ENCODE results near the gene DENND1A.

Gene DENND1A

DNA sequence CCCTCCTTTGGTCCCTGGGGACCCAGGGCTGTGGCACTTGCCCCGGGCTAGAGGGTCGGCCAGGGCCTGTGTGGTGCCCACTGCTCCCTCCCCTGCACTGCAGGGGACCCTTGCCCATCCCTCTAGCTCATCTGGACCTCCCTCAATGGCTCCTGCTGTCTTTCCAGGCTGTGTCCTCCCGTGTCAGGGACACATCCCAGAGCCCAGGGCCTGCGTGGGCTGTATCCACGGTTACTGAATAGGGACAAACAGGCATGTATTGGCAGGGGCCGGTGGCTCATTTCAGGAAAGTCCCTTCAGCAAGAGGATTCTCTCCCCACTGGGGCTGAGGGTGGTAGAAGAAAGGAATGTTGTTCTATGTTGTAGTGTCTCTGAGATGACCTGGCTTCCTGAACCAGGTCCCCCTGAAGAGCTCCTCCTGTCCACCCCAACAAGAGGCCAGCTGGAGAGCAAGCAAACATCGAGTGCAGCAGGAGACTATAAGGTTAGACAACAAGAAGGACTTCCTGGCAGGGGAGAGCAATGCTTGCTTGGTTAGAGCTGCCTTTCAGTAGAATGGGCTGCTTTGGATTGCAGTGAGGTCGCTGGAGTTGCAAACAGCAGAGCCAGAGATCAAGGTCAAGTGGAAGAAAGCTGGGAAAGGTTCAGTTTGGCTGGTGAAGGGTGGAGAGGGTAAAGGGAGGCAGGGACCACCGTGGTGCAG, 575.0 kb downstream of the DENND1A start:
- WGBS, 2 donors (ENCODE audit: extremely low coverage in 2 of 2, insufficient read length in 2 of 2, insufficient replicate concordance in 1 of 2): no CpG with 5 or more reads among the region's 9 CpGs
- no peak for DNase-seq (ENCODE audit: low spot score)
- Histone ChIP-seq H2BK15ac (ENCODE audit: low read length) (peak overlapping the region; percentile 39), H3K18ac (ENCODE audit: low read length) (peak overlapping the region; percentile 32), H4K8ac (ENCODE audit: low read depth, low read length) (no peak overlapping the region), H4K91ac (ENCODE audit: low read depth, low read length, poor library complexity) (no peak overlapping the region), H3K4me2 (ENCODE audit: insufficient read depth, low read length, poor library complexity, severe bottlenecking) (no peak overlapping the region), H3K9me3 (replicated peaks in 1 of 2; ENCODE audit: control insufficient read depth in 2 of 2, insufficient read depth in 1 of 2, low read depth in 1 of 2, low read length in 2 of 2) (no peaks in the 10 kb centered on the region), H2BK12ac (ENCODE audit: low read length) (no peak overlapping the region), H2AK5ac (ENCODE audit: low read depth, low read length) (peak overlapping the region; percentile 56), H3K4me1 (ENCODE audit: control insufficient read depth in 2 of 2, insufficient read depth in 1 of 2, low read depth in 1 of 2, low read length in 2 of 2) (peaks cover 29% of the 10 kb centered on the region in 2 donors), H2BK5ac (ENCODE audit: low read length) (no peak overlapping the region), H3K14ac (ENCODE audit: low read length) (no peak overlapping the region), H3K4ac (ENCODE audit: low read length) (no peak overlapping the region), H3K27ac (replicated peaks; ENCODE audit: low read length) (no peak overlapping the region), H3K4me3 (ENCODE audit: low read length in 2 of 2) (no peak overlapping the region), H3K36me3 (replicated peaks in 1 of 2; ENCODE audit: control insufficient read depth in 2 of 2, insufficient read depth in 2 of 2, low read length in 2 of 2) (peaks cover 0 to 2% of the 10 kb centered on the region in 2 donors), H3K79me1 (ENCODE audit: low read depth, low read length) (peaks cover 3% of the 10 kb centered on the region), H2AFZ (ENCODE audit: low read length) (no peak overlapping the region), H3K27me3 (ENCODE audit: control insufficient read depth in 3 of 3, insufficient read depth in 3 of 3, low read depth in 1 of 3, low read length in 3 of 3) (peaks cover 0 to 3% (median 0%) of the 10 kb centered on the region in 3 experiments), H3K9ac (ENCODE audit: low read depth, low read length, poor library complexity) (no peak overlapping the region), H2BK120ac (ENCODE audit: low read depth, low read length) (peak overlapping the region; percentile 35), H3K23ac (ENCODE audit: low read depth, low read length, poor library complexity) (no peak overlapping the region)

DNA sequence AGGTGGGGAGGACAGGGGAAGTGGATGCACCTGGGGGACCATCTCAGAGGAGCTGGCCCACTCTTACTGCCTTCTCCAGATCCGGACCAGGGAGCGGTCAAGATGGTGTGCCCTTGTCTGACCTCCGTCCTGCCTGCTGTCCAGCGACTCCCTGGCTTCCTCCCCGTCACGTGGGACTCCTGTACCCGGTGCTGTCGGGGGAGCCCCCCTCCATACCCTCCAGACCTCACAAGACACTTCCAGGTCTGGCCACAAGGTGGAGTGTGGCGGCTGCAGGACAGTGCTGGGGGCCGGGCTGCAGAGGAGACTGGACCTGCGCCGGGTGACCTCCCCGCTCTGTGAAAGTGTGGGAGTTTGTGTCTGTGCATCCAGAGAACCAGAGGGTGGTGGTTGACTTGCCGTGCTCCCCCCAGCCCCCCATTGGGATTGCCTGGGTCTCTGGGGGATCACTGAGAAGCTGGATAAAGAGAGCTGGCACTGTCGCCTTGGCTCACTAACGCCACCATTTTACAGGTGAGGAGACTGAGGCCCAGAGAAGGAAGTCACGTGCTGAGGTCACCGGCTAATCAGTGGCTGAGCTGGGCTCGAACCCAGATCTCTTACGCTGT, 575.8 kb downstream of the DENND1A start:
- Histone ChIP-seq H3K79me1 (ENCODE audit: low read depth, low read length) (peaks cover 3% of the 10 kb centered on the region), H3K27me3 (ENCODE audit: control insufficient read depth in 3 of 3, insufficient read depth in 3 of 3, low read depth in 1 of 3, low read length in 3 of 3) (peaks cover 0 to 3% (median 0%) of the 10 kb centered on the region in 3 experiments), H3K36me3 (replicated peaks in 1 of 2; ENCODE audit: control insufficient read depth in 2 of 2, insufficient read depth in 2 of 2, low read length in 2 of 2) (peaks cover 0 to 2% of the 10 kb centered on the region in 2 donors), H3K4me3 (ENCODE audit: low read length in 2 of 2) (no peak overlapping the region), H3K23ac (ENCODE audit: low read depth, low read length, poor library complexity) (peak overlapping the region; percentile 8), H3K27ac (replicated peaks; ENCODE audit: low read length) (no peak overlapping the region), H3K18ac (ENCODE audit: low read length) (peak overlapping the region; percentile 85), H2BK12ac (ENCODE audit: low read length) (no peak overlapping the region), H3K14ac (ENCODE audit: low read length) (peak overlapping the region; percentile 5), H3K4me1 (ENCODE audit: control insufficient read depth in 2 of 2, insufficient read depth in 1 of 2, low read depth in 1 of 2, low read length in 2 of 2) (peaks cover 22 to 25% of the 10 kb centered on the region in 2 donors), H2BK120ac (ENCODE audit: low read depth, low read length) (peak overlapping the region; percentile 4), H2AFZ (ENCODE audit: low read length) (peak overlapping the region; percentile 12), H4K91ac (ENCODE audit: low read depth, low read length, poor library complexity) (no peak overlapping the region), H3K9ac (ENCODE audit: low read depth, low read length, poor library complexity) (peak overlapping the region; percentile 73), H2BK5ac (ENCODE audit: low read length) (no peak overlapping the region), H2BK15ac (ENCODE audit: low read length) (peak overlapping the region; percentile 86), H2AK5ac (ENCODE audit: low read depth, low read length) (peak overlapping the region; percentile 96), H3K4me2 (ENCODE audit: insufficient read depth, low read length, poor library complexity, severe bottlenecking) (peak overlapping the region; percentile 35), H3K9me3 (replicated peaks in 1 of 2; ENCODE audit: control insufficient read depth in 2 of 2, insufficient read depth in 1 of 2, low read depth in 1 of 2, low read length in 2 of 2) (no peaks in the 10 kb centered on the region), H3K4ac (ENCODE audit: low read length) (peak overlapping the region; percentile 30), H4K8ac (ENCODE audit: low read depth, low read length) (no peak overlapping the region)
- no CpG with 5 or more reads among the region's 20 CpGs for WGBS, 2 donors (ENCODE audit: extremely low coverage in 2 of 2, insufficient read length in 2 of 2, insufficient replicate concordance in 1 of 2)
- peak; percentile 81 for DNase-seq (ENCODE audit: low spot score)

GRCh38 chr9:123353041-123353440, 576.9 kb downstream of the DENND1A start:
- peaks cover 0 to 2% of the 10 kb centered on the region in 2 donors for H3K36me3 ChIP-seq (replicated peaks in 1 of 2; ENCODE audit: control insufficient read depth in 2 of 2, insufficient read depth in 2 of 2, low read length in 2 of 2)
- no peak overlapping the region for H4K91ac ChIP-seq (ENCODE audit: low read depth, low read length, poor library complexity)
- H3K27me3 ChIP-seq (ENCODE audit: control insufficient read depth in 3 of 3, insufficient read depth in 3 of 3, low read depth in 1 of 3, low read length in 3 of 3): peaks cover 0 to 3% (median 0%) of the 10 kb centered on the region in 3 experiments
- H3K14ac ChIP-seq (ENCODE audit: low read length): no peak overlapping the region
- H3K4ac ChIP-seq (ENCODE audit: low read length): no peak overlapping the region
- H3K79me1 ChIP-seq (ENCODE audit: low read depth, low read length): peaks cover 3% of the 10 kb centered on the region
- peak overlapping the region; percentile 86 for H2BK15ac ChIP-seq (ENCODE audit: low read length)
- no peak for DNase-seq (ENCODE audit: low spot score)
- H2AFZ ChIP-seq (ENCODE audit: low read length): no peak overlapping the region
- peak overlapping the region; percentile 96 for H2AK5ac ChIP-seq (ENCODE audit: low read depth, low read length)
- no CpG with 5 or more reads among the region's 4 CpGs for WGBS, 2 donors (ENCODE audit: extremely low coverage in 2 of 2, insufficient read length in 2 of 2, insufficient replicate concordance in 1 of 2)
- no peak overlapping the region for H2BK12ac ChIP-seq (ENCODE audit: low read length)
- H3K4me1 ChIP-seq (ENCODE audit: control insufficient read depth in 2 of 2, insufficient read depth in 1 of 2, low read depth in 1 of 2, low read length in 2 of 2): peaks cover 15 to 18% of the 10 kb centered on the region in 2 donors
- peak overlapping the region; percentile 4 for H2BK120ac ChIP-seq (ENCODE audit: low read depth, low read length)
- no peak overlapping the region for H4K8ac ChIP-seq (ENCODE audit: low read depth, low read length)
- H3K9ac ChIP-seq (ENCODE audit: low read depth, low read length, poor library complexity): no peak overlapping the region
- no peak overlapping the region for H3K4me2 ChIP-seq (ENCODE audit: insufficient read depth, low read length, poor library complexity, severe bottlenecking)
- H3K18ac ChIP-seq (ENCODE audit: low read length): peak overlapping the region; percentile 11
- H3K9me3 ChIP-seq (replicated peaks in 1 of 2; ENCODE audit: control insufficient read depth in 2 of 2, insufficient read depth in 1 of 2, low read depth in 1 of 2, low read length in 2 of 2): no peaks in the 10 kb centered on the region
- H3K4me3 ChIP-seq (ENCODE audit: low read length in 2 of 2): no peak overlapping the region
- H2BK5ac ChIP-seq (ENCODE audit: low read length): peak overlapping the region; percentile 10
- H3K27ac ChIP-seq (replicated peaks; ENCODE audit: low read length): no peak overlapping the region
- H3K23ac ChIP-seq (ENCODE audit: low read depth, low read length, poor library complexity): peak overlapping the region; percentile 13

DNA sequence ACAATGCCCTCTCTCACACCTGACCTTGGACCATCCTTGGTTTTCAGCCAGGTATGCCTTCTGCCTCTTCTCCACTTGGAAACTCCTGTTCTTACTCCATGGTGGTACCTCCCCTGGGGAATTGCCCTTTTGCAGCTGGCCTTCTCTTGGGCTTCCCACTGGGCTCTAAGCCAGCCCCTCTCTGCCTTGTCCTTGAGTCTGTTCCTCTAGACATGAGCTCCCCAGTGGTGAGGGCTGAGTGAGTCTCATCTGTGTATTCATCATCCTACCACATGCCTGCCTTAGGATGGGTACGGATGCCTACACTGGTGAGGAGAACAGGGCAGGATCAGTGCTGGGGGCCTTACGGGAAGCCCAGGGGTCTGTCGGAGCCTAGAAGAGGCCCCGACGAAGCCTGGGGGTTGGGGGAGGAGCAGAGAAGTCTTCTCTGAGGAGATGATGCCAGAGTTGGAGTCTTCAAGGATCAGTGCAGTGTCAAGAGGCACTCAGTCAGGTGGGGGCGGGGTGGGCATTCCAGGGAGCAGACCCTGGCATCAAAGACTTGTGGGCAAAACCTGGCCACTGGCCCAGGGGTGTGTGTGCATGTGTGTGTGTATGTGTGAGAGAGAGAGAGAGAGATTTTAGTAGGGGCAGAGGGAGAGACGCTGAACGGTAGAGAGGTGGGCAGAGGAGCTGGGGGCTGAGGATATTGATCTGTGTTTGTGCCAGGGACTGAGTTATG, 579.2 kb downstream of the DENND1A start:
- Histone ChIP-seq H3K79me1 (ENCODE audit: low read depth, low read length) (peaks cover 4% of the 10 kb centered on the region), H3K9me3 (replicated peaks in 1 of 2; ENCODE audit: control insufficient read depth in 2 of 2, insufficient read depth in 1 of 2, low read depth in 1 of 2, low read length in 2 of 2) (peaks cover 0 to 10% of the 10 kb centered on the region in 2 donors), H2AFZ (ENCODE audit: low read length) (no peak overlapping the region), H3K18ac (ENCODE audit: low read length) (no peak overlapping the region), H3K9ac (ENCODE audit: low read depth, low read length, poor library complexity) (no peak overlapping the region), H4K91ac (ENCODE audit: low read depth, low read length, poor library complexity) (no peak overlapping the region), H2BK12ac (ENCODE audit: low read length) (no peak overlapping the region), H3K4ac (ENCODE audit: low read length) (no peak overlapping the region), H3K14ac (ENCODE audit: low read length) (no peak overlapping the region), H3K36me3 (replicated peaks in 1 of 2; ENCODE audit: control insufficient read depth in 2 of 2, insufficient read depth in 2 of 2, low read length in 2 of 2) (peaks cover 0 to 4% of the 10 kb centered on the region in 2 donors), H2BK15ac (ENCODE audit: low read length) (peak overlapping the region; percentile 31), H3K4me3 (ENCODE audit: low read length in 2 of 2) (no peak overlapping the region), H2AK5ac (ENCODE audit: low read depth, low read length) (no peak overlapping the region), H3K23ac (ENCODE audit: low read depth, low read length, poor library complexity) (no peak overlapping the region), H3K27ac (replicated peaks; ENCODE audit: low read length) (no peak overlapping the region), H3K4me1 (ENCODE audit: control insufficient read depth in 2 of 2, insufficient read depth in 1 of 2, low read depth in 1 of 2, low read length in 2 of 2) (peaks cover 10 to 12% of the 10 kb centered on the region in 2 donors), H3K4me2 (ENCODE audit: insufficient read depth, low read length, poor library complexity, severe bottlenecking) (no peak overlapping the region), H3K27me3 (ENCODE audit: control insufficient read depth in 3 of 3, insufficient read depth in 3 of 3, low read depth in 1 of 3, low read length in 3 of 3) (peaks cover 0 to 7% (median 3%) of the 10 kb centered on the region in 3 experiments), H4K8ac (ENCODE audit: low read depth, low read length) (no peak overlapping the region), H2BK5ac (ENCODE audit: low read length) (no peak overlapping the region), H2BK120ac (ENCODE audit: low read depth, low read length) (no peak overlapping the region)
- WGBS, 2 donors (ENCODE audit: extremely low coverage in 2 of 2, insufficient read length in 2 of 2, insufficient replicate concordance in 1 of 2): no CpG with 5 or more reads among the region's 8 CpGs
- no peak for DNase-seq (ENCODE audit: low spot score)

All from neuronal stem cell (in vitro differentiated cells).